Keratinocyte (primary cell): ENCODE measurements around the gene PIAS1. TPM values are rescaled to one million over a fixed set of nuclear protein-coding genes. Genes with fewer than 3 reads are reported as not detected.

Experiments used
- DNase-seq: peaks from one replicate; pipeline ENCODE4 v3.0.0-alpha.2; 2011; ENCODE audit warnings: low read depth, missing footprints, low spot score
- FAIRE-seq: peaks from 2 replicates; lab custom pipeline; 2011; peaks lifted over from hg19 to GRCh38; lab: Jason Lieb, UNC
- H2AFZ ChIP-seq: 2 replicates; pipeline ENCODE4 v1.6.0; 2012; ENCODE audit warnings: low read length, control low read depth, inconsistent platforms; ENCODE audit not compliant: control insufficient read depth
- H3K27ac ChIP-seq: 2 replicates; pipeline ENCODE4 v1.5.1; 2011; ENCODE audit warnings: low read length; ENCODE audit not compliant: control insufficient read depth, insufficient read depth
- H3K27me3 ChIP-seq: 3 replicates; pipeline ENCODE4 v1.6.0; 2011; ENCODE audit warnings: low read length; ENCODE audit not compliant: control insufficient read depth, insufficient read depth; ENCODE audit errors: extremely low read depth
- H3K36me3 ChIP-seq, 2 experiments: 2 replicates in 1 of 2; 3 replicates in 1 of 2; pipeline ENCODE4 v1.5.1; 2011; ENCODE audit warnings: low read length in 2 of 2, mild to moderate bottlenecking in 1 of 2; ENCODE audit not compliant: control insufficient read depth in 2 of 2, insufficient read depth in 2 of 2; ENCODE audit errors: extremely low read depth in 1 of 2
- H3K4me1 ChIP-seq: 3 replicates; pipeline ENCODE4 v1.5.1; 2011; ENCODE audit warnings: low read length; ENCODE audit not compliant: control insufficient read depth, insufficient read depth; ENCODE audit errors: extremely low read depth
- H3K4me2 ChIP-seq: 3 replicates; pipeline ENCODE4 v1.6.0; 2011; ENCODE audit warnings: low read depth, low read length; ENCODE audit not compliant: control insufficient read depth, insufficient read depth; ENCODE audit errors: extremely low read depth
- H3K4me3 ChIP-seq, 3 experiments: fragments of 200-600 bp in 1 of 3; sonication (generic) in 1 of 3; 2 replicates in 2 of 3; 3 replicates in 1 of 3; pipeline ENCODE4 v1.5.1; 2011 to 2016; ENCODE audit warnings: low read length in 3 of 3, mild to moderate bottlenecking in 3 of 3, control low read depth in 2 of 3, inconsistent platforms in 1 of 3, low read depth in 1 of 3, mixed read lengths in 1 of 3, mixed run types in 1 of 3, moderate library complexity in 1 of 3; ENCODE audit not compliant: control insufficient read depth in 2 of 3, insufficient read depth in 2 of 3; ENCODE audit errors: extremely low read depth in 1 of 3
- H3K79me2 ChIP-seq: 2 replicates; pipeline ENCODE4 v1.6.0; 2012; ENCODE audit warnings: low read length; ENCODE audit not compliant: control insufficient read depth, insufficient read depth
- H3K9ac ChIP-seq: 3 replicates; pipeline ENCODE4 v1.6.0; 2011; ENCODE audit warnings: low read length; ENCODE audit not compliant: control insufficient read depth, insufficient read depth; ENCODE audit errors: extremely low read depth
- H3K9me1 ChIP-seq: 3 replicates; pipeline ENCODE4 v1.6.0; 2011; ENCODE audit warnings: low read length; ENCODE audit not compliant: control insufficient read depth, insufficient read depth; ENCODE audit errors: extremely low read depth
- H3K9me3 ChIP-seq: 2 replicates; pipeline ENCODE4 v1.5.1; 2012; ENCODE audit warnings: low read depth, low read length; ENCODE audit not compliant: control insufficient read depth
- H4K20me1 ChIP-seq: 3 replicates; pipeline ENCODE4 v1.6.0; 2011; ENCODE audit warnings: low read length; ENCODE audit not compliant: control insufficient read depth, insufficient read depth; ENCODE audit errors: extremely low read depth
- CTCF ChIP-seq, 3 experiments: IDR thresholded peaks in 1 of 3; conservative IDR thresholded peaks in 1 of 3; optimal IDR thresholded peaks in 1 of 3; 2 replicates in 2 of 3; 3 replicates in 1 of 3; pipeline versions ENCODE3 to v1.5.1; 2011; ENCODE audit warnings: low read length in 3 of 3, mild to moderate bottlenecking in 3 of 3, moderate library complexity in 2 of 3, control low read depth in 1 of 3, inconsistent platforms in 1 of 3; ENCODE audit not compliant: insufficient read depth in 2 of 3; ENCODE audit errors: extremely low read depth in 1 of 3
- EZH2 ChIP-seq: IDR thresholded peaks from one replicate; pipeline ENCODE4 v1.6.1; 2012; ENCODE audit warnings: inconsistent platforms, mild to moderate bottlenecking, low read length, moderate library complexity
- dilution Hi-C: fragments of 300-500 bp; cut with MboI; formaldehyde crosslinking; loops from one replicate; pipeline ENCODE4 v1.7.0; 2020; ENCODE audit warnings: low sequenced_read_pairs; ENCODE audit not compliant: extremely low pct_ligation_motif_present
- polyA plus RNA-seq, 5 experiments: library from polyadenylated mRNA; depleted of rRNA in 3 of 5; stranded (reverse) in 3 of 5; stranded (forward) in 1 of 5; unstranded in 1 of 5; fragments of >200 nt; gene quantifications; 1 replicate in 1 of 5; 2 replicates in 3 of 5; 3 replicates in 1 of 5; pipeline versions ENCODE4 v1.2.1 to v1.2.3, GENCODE V29; 2011 to 2012; ENCODE audit warnings: missing spikeins in 2 of 5, low read depth in 1 of 5, low replicate concordance in 1 of 5

The PIAS1 gene
- polyA plus RNA-seq, 1 donor (not counting 4 experiments of a cell fraction or from before 2014, with no cell fraction given): 58.2 TPM

DNA sequence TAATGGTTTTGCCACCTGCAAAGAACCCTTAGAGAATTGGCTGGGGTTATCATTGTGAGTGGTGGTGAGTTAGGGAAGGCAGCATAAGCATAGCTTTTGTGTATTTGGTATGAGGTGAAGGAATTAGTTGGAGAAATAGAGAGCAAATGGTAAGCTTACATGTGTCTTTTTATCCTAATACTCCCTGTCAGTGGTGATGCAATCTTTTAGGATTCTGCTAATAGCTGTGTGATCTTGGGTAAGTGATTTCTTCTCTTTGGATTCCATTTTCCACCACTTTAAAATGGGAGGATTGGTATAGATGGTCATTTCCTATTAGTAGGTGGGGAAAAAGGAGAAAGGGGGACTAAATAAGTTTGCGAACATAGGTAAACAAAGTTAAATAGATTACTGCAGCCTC, 30.9 kb downstream of the PIAS1 start:
- Histone ChIP-seq H3K9ac (no peak overlapping the region), H3K27ac (no peak overlapping the region), H4K20me1 (peaks cover 2% of the 10 kb centered on the region), H3K27me3 (no peaks in the 10 kb centered on the region), H3K4me3 (no peak overlapping the region), H3K36me3 (peaks cover 3 to 4% of the 10 kb centered on the region in 2 experiments), H3K4me1 (no peaks in the 10 kb centered on the region), H3K9me3 (no peaks in the 10 kb centered on the region), H2AFZ (no peak overlapping the region), H3K9me1 (no peaks in the 10 kb centered on the region), H3K79me2 (peaks cover 83% of the 10 kb centered on the region), H3K4me2 (no peak overlapping the region)
- no peak for FAIRE-seq
- DNase-seq: no peak
- TF ChIP-seq EZH2 (no peak), CTCF (optimal IDR thresholded peaks at IDR 0.05 in 1 of 3, IDR thresholded peaks at IDR 0.05 in 1 of 3, conservative IDR thresholded peaks at IDR 0.05 in 1 of 3; ENCODE audit: extremely low read depth in 1 of 3, insufficient read depth in 2 of 3, low read length in 3 of 3) (no peak)
- dilution Hi-C loops: no loop called here

- Histone ChIP-seq H3K79me2 (peaks cover 68% of the 10 kb centered on the region), H3K9me3 (peaks cover 3% of the 10 kb centered on the region), H3K4me2 (no peak overlapping the region), H2AFZ (no peak overlapping the region), H4K20me1 (no peaks in the 10 kb centered on the region), H3K4me3 (no peak overlapping the region), H3K27me3 (no peaks in the 10 kb centered on the region), H3K9ac (no peak overlapping the region), H3K4me1 (no peaks in the 10 kb centered on the region), H3K9me1 (no peaks in the 10 kb centered on the region), H3K27ac (no peak overlapping the region), H3K36me3 (peaks cover 0 to 4% of the 10 kb centered on the region in 2 experiments)
- TF ChIP-seq EZH2: no peak
- TF ChIP-seq CTCF (optimal IDR thresholded peaks at IDR 0.05 in 1 of 3, IDR thresholded peaks at IDR 0.05 in 1 of 3, conservative IDR thresholded peaks at IDR 0.05 in 1 of 3; ENCODE audit: extremely low read depth in 1 of 3, insufficient read depth in 2 of 3, low read length in 3 of 3): no peak
- dilution Hi-C loops: no loop called here
- DNase-seq (no peak), FAIRE-seq (no peak)
Observed at GRCh38 chr15:68091743-68092142, 37.6 kb downstream of the PIAS1 start.
